Measurements from ENCODE around the gene GHDC. TPM values are rescaled to one million over a fixed set of nuclear protein-coding genes. Genes with fewer than 3 reads are reported as not detected.
"Not testable (repeated sequence)": the region's sequence is repeated elsewhere in the genome, so short reads cannot be mapped to it uniquely, and the experiment has no call there.

GHDC gene
- total and polyA plus RNA-seq, 2 experiments from 2014 or later, result 11.1 to 25.0 TPM

GRCh38 chr17:42221886-42222745, 27.8 kb upstream of the GHDC start:
- peak; percentile 74 for DNase-seq
- no peaks in the 10 kb centered on the region for H3K9me3 ChIP-seq (ENCODE audit: low read depth)
- H3K79me2 ChIP-seq (ENCODE audit: insufficient read depth), result no peaks in the 10 kb centered on the region; the same call in 1 of the 2 replicates
- H3K9me2 ChIP-seq (ENCODE audit: insufficient read depth), result no peaks in the 10 kb centered on the region
- H4K20me1 ChIP-seq (ENCODE audit: insufficient read depth), result no peaks in the 10 kb centered on the region
- H3K4me2 ChIP-seq (ENCODE audit: unreplicated experiment), result no peak overlapping the region
- H3K27me3 ChIP-seq (replicated peaks; ENCODE audit: insufficient read depth), result no peaks in the 10 kb centered on the region
- TF ChIP-seq EZH2phosphoT487 (IDR thresholded peaks at IDR 0.05; ENCODE audit: insufficient read depth, low read depth) (no peak), EZH2 (IDR thresholded peaks at IDR 0.05; ENCODE audit: insufficient read depth, poor library complexity, severe bottlenecking) (no peak)
- no peak overlapping the region for H2AFZ ChIP-seq
- H3K4me3 ChIP-seq, result no peak overlapping the region
- no peak overlapping the region for H3K27ac ChIP-seq
- no peaks in the 10 kb centered on the region for H3K4me1 ChIP-seq (ENCODE audit: insufficient read depth)
- in situ Hi-C loops (cut with MboI), result no loop called here
- H3F3A ChIP-seq (ENCODE audit: insufficient read depth), result 0 out of 2 replicates have a peak, but pooled peaks cover 3% of the 10 kb centered on the region
- H3K36me3 ChIP-seq (ENCODE audit: low read depth), result no peaks in the 10 kb centered on the region
- 55 to 62% methylated on average over 3 of the region's 3 CpGs for WGBS, 2 experiments (ENCODE audit: low coverage in 1 of 2, low lambda C conversion rate in 2 of 2, missing lambda C conversion rate in 2 of 2)
- H3K9ac ChIP-seq, result no peak overlapping the region

GRCh38 chr17:42219280-42219679, 25.0 kb upstream of the GHDC start:
- in situ Hi-C loops (cut with MboI); H3K36me3 ChIP-seq (ENCODE audit: low read depth); H3K27ac ChIP-seq; H3K9me3 ChIP-seq (ENCODE audit: low read depth); H3K4me3 ChIP-seq; DNase-seq; H3F3A ChIP-seq (ENCODE audit: insufficient read depth); H4K20me1 ChIP-seq (ENCODE audit: insufficient read depth); H3K9me2 ChIP-seq (ENCODE audit: insufficient read depth); H3K9ac ChIP-seq; H2AFZ ChIP-seq; H3K27me3 ChIP-seq (replicated peaks; ENCODE audit: insufficient read depth); H3K4me2 ChIP-seq (ENCODE audit: unreplicated experiment); H3K79me2 ChIP-seq (ENCODE audit: insufficient read depth); H3K4me1 ChIP-seq (ENCODE audit: insufficient read depth): not testable (repeated sequence)
- WGBS, 2 experiments (ENCODE audit: low coverage in 1 of 2, low lambda C conversion rate in 2 of 2, missing lambda C conversion rate in 2 of 2), result no CpG with 5 or more reads among the region's 17 CpGs

- no peaks in the 10 kb centered on the region for H3K9me2 ChIP-seq (ENCODE audit: insufficient read depth)
- H3F3A ChIP-seq (ENCODE audit: insufficient read depth), result peaks cover 15% of the 10 kb centered on the region; the same call in 1 of the 2 replicates
- H3K79me2 ChIP-seq (ENCODE audit: insufficient read depth), result no peaks in the 10 kb centered on the region
- no peak overlapping the region for H3K9ac ChIP-seq
- H3K4me2 ChIP-seq (ENCODE audit: unreplicated experiment), result no peak overlapping the region
- in situ Hi-C loops (cut with MboI), result no loop called here
- no peak overlapping the region for H3K4me3 ChIP-seq
- no peak for DNase-seq
- no peak overlapping the region for H3K27ac ChIP-seq
- no peaks in the 10 kb centered on the region for H4K20me1 ChIP-seq (ENCODE audit: insufficient read depth)
- 94 to 95% methylated on average over 2 of the region's 2 CpGs for WGBS, 2 experiments (ENCODE audit: low coverage in 1 of 2, low lambda C conversion rate in 2 of 2, missing lambda C conversion rate in 2 of 2)
- TF ChIP-seq EZH2 (IDR thresholded peaks at IDR 0.05; ENCODE audit: insufficient read depth, poor library complexity, severe bottlenecking), result no peak
- TF ChIP-seq EZH2phosphoT487 (IDR thresholded peaks at IDR 0.05; ENCODE audit: insufficient read depth, low read depth), result no peak
- H2AFZ ChIP-seq, result no peak overlapping the region
- peaks cover 10% of the 10 kb centered on the region for H3K36me3 ChIP-seq (ENCODE audit: low read depth)
- H3K27me3 ChIP-seq (replicated peaks; ENCODE audit: insufficient read depth), result no peaks in the 10 kb centered on the region
- H3K4me1 ChIP-seq (ENCODE audit: insufficient read depth), result no peaks in the 10 kb centered on the region
- no peaks in the 10 kb centered on the region for H3K9me3 ChIP-seq (ENCODE audit: low read depth)
Measured at GRCh38 chr17:42214156-42214555, 19.9 kb upstream of the GHDC start.

GRCh38 chr17:42212382-42212781, 18.1 kb upstream of the GHDC start:
- Histone ChIP-seq H3K36me3 (ENCODE audit: low read depth) (peaks cover 16% of the 10 kb centered on the region), H3K9ac (no peak overlapping the region), H3K9me2 (ENCODE audit: insufficient read depth) (no peaks in the 10 kb centered on the region), H3K27me3 (replicated peaks; ENCODE audit: insufficient read depth) (no peaks in the 10 kb centered on the region), H2AFZ (no peak overlapping the region), H3K4me1 (ENCODE audit: insufficient read depth) (no peaks in the 10 kb centered on the region), H3K4me3 (no peak overlapping the region), H4K20me1 (ENCODE audit: insufficient read depth) (no peaks in the 10 kb centered on the region), H3K4me2 (ENCODE audit: unreplicated experiment) (no peak overlapping the region), H3F3A (ENCODE audit: insufficient read depth) (peaks cover 15% of the 10 kb centered on the region; the same call in 1 of the 2 replicates), H3K9me3 (ENCODE audit: low read depth) (no peaks in the 10 kb centered on the region), H3K27ac (no peak overlapping the region), H3K79me2 (ENCODE audit: insufficient read depth) (no peaks in the 10 kb centered on the region)
- TF ChIP-seq EZH2phosphoT487 (IDR thresholded peaks at IDR 0.05; ENCODE audit: insufficient read depth, low read depth) (no peak), EZH2 (IDR thresholded peaks at IDR 0.05; ENCODE audit: insufficient read depth, poor library complexity, severe bottlenecking) (no peak)
- in situ Hi-C loops (cut with MboI), result no loop called here
- DNase-seq, result peak; percentile 41
- WGBS, 2 experiments (ENCODE audit: low coverage in 1 of 2, low lambda C conversion rate in 2 of 2, missing lambda C conversion rate in 2 of 2), result 42 to 43% methylated on average over 7 of the region's 7 CpGs

GRCh38 chr17:42211921-42212341, 17.6 kb upstream of the GHDC start:
- H4K20me1 ChIP-seq (ENCODE audit: insufficient read depth); H3K27ac ChIP-seq; H3K9me2 ChIP-seq (ENCODE audit: insufficient read depth); H2AFZ ChIP-seq; H3K9me3 ChIP-seq (ENCODE audit: low read depth); H3K4me3 ChIP-seq; H3K4me1 ChIP-seq (ENCODE audit: insufficient read depth); H3K79me2 ChIP-seq (ENCODE audit: insufficient read depth); H3K4me2 ChIP-seq (ENCODE audit: unreplicated experiment); H3K27me3 ChIP-seq (replicated peaks; ENCODE audit: insufficient read depth); in situ Hi-C loops (cut with MboI); H3K9ac ChIP-seq: not testable (repeated sequence)
- 20 to 24% methylated on average over 9 of the region's 9 CpGs for WGBS, 2 experiments (ENCODE audit: low coverage in 1 of 2, low lambda C conversion rate in 2 of 2, missing lambda C conversion rate in 2 of 2)
- Histone ChIP-seq H3K36me3 (ENCODE audit: low read depth) (peaks cover 20% of the 10 kb centered on the region), H3F3A (ENCODE audit: insufficient read depth) (peaks cover 15% of the 10 kb centered on the region; the same call in 1 of the 2 replicates)
- peak; percentile 43 for DNase-seq
